GM23338 (cell line): ENCODE results near the gene SRSF3. TPM values are rescaled to one million over a fixed set of nuclear protein-coding genes. Genes with fewer than 3 reads are reported as not detected.

Experiments used
- ATAC-seq: fragments of 200-7000 bp; cut with Tn5 transposase; 3 replicates; pipeline ENCODE4 v1.9.1; 2020
- DNase-seq: peaks from one replicate; pipeline ENCODE4 v3.0.0-alpha.2; 2015; ENCODE audit warnings: low spot score
- H2AFZ ChIP-seq: fragments of 200-600 bp; sonication (generic); 2 replicates; pipeline ENCODE4 v1.8.0; 2016; ENCODE audit warnings: antibody characterized with exemption, mild to moderate bottlenecking, moderate library complexity
- H3F3A ChIP-seq: fragments of 200-600 bp; sonication (generic); replicated peaks from 2 replicates; pipeline ENCODE4 v1.8.0; 2017; ENCODE audit warnings: antibody characterized with exemption, mixed run types, low read depth
- H3K27ac ChIP-seq: fragments of 200-600 bp; sonication (generic); 2 replicates; pipeline ENCODE4 v1.6.1; 2016; ENCODE audit warnings: low read depth
- H3K27me3 ChIP-seq: fragments of 200-600 bp; sonication (generic); 2 replicates; pipeline ENCODE4 v1.8.0; 2016; ENCODE audit warnings: mild to moderate bottlenecking, mixed run types, moderate library complexity; ENCODE audit not compliant: insufficient read depth
- H3K36me3 ChIP-seq: fragments of 200-600 bp; sonication (generic); 2 replicates; pipeline ENCODE4 v1.8.0; 2016; ENCODE audit warnings: mild to moderate bottlenecking; ENCODE audit not compliant: insufficient read depth
- H3K4me1 ChIP-seq: fragments of 200-600 bp; sonication (generic); 2 replicates; pipeline ENCODE4 v1.8.0; 2016; ENCODE audit warnings: mild to moderate bottlenecking, moderate library complexity; ENCODE audit not compliant: insufficient read depth
- H3K4me2 ChIP-seq: fragments of 200-600 bp; sonication (generic); 2 replicates; pipeline ENCODE4 v1.7.1; 2017; ENCODE audit warnings: mixed run types
- H3K4me3 ChIP-seq: fragments of 200-600 bp; sonication (generic); 2 replicates; pipeline ENCODE4 v1.6.1; 2016; ENCODE audit warnings: mixed run types
- H3K79me2 ChIP-seq: fragments of 200-600 bp; sonication (generic); replicated peaks from 2 replicates; pipeline ENCODE4 v1.8.0; 2017; ENCODE audit warnings: mild to moderate bottlenecking; ENCODE audit not compliant: insufficient read depth
- H3K9me2 ChIP-seq: fragments of 200-600 bp; sonication (generic); 2 replicates; pipeline ENCODE4 v1.8.0; 2017; ENCODE audit not compliant: insufficient read depth
- H4K20me1 ChIP-seq: fragments of 200-600 bp; sonication (generic); replicated peaks from 2 replicates; pipeline ENCODE4 v1.8.0; 2017; ENCODE audit warnings: mild to moderate bottlenecking; ENCODE audit not compliant: insufficient read depth
- H3K27ac Mint-ChIP-seq: 2 replicates; pipeline ENCODE4 v1.8.0; 2020; ENCODE audit warnings: inconsistent platforms, mild to moderate bottlenecking, moderate library complexity, mixed read lengths
- H3K27me3 Mint-ChIP-seq: 3 replicates; pipeline ENCODE4 v1.8.0; 2022; ENCODE audit warnings: low read depth, mild to moderate bottlenecking, moderate library complexity, mixed read lengths, inconsistent platforms; ENCODE audit not compliant: insufficient read depth, poor library complexity
- H3K36me3 Mint-ChIP-seq: 3 replicates; pipeline ENCODE4 v1.8.0; 2021; ENCODE audit warnings: low read depth, mild to moderate bottlenecking, inconsistent platforms, moderate library complexity, mixed read lengths
- H3K4me1 Mint-ChIP-seq: 3 replicates; pipeline ENCODE4 v1.8.0; 2020; ENCODE audit warnings: mild to moderate bottlenecking, inconsistent platforms, mixed read lengths
- H3K4me3 Mint-ChIP-seq: 3 replicates; pipeline ENCODE4 v1.8.0; 2021; ENCODE audit warnings: moderate library complexity, mild to moderate bottlenecking, inconsistent platforms, mixed read lengths
- H3K9me3 Mint-ChIP-seq: 3 replicates; pipeline ENCODE4 v1.8.0; 2020; ENCODE audit warnings: moderate library complexity, mild to moderate bottlenecking, inconsistent platforms, mixed read lengths
- CREB1 ChIP-seq: fragments of 250-450 bp; sonication (Bioruptor Pico); IDR thresholded peaks from 2 replicates; pipeline ENCODE4 v1.5.0; 2020; ENCODE audit warnings: low read depth, mild to moderate bottlenecking, moderate library complexity
- CTCF ChIP-seq, 2 experiments: fragments of 200-600 bp in 1 of 2; sonication (generic) in 1 of 2; conservative IDR thresholded peaks; 2 replicates each; pipeline versions ENCODE4 v1.5.1 to v1.6.1; 2016 to 2017; ENCODE audit warnings: antibody characterized with exemption in 2 of 2, low read depth in 2 of 2, mild to moderate bottlenecking in 2 of 2, moderate library complexity in 1 of 2
- EZH2 ChIP-seq: fragments of 200-600 bp; sonication (generic); IDR thresholded peaks from one replicate; pipeline ENCODE4 v1.8.0; 2017; ENCODE audit warnings: antibody characterized with exemption, mild to moderate bottlenecking, low read depth; ENCODE audit not compliant: unreplicated experiment
- EZH2phosphoT487 ChIP-seq: fragments of 200-600 bp; sonication (generic); IDR thresholded peaks from one replicate; pipeline ENCODE4 v1.8.1; 2018; ENCODE audit warnings: antibody characterized with exemption; ENCODE audit not compliant: unreplicated experiment
- JUNB ChIP-seq: IDR thresholded peaks from one replicate; pipeline ENCODE4 v1.6.1; 2016; ENCODE audit warnings: antibody characterized with exemption; ENCODE audit not compliant: unreplicated experiment
- NANOG ChIP-seq: IDR thresholded peaks from 2 replicates; pipeline ENCODE4 v1.6.1; 2016; ENCODE audit warnings: antibody characterized with exemption, borderline replicate concordance
- POLR2AphosphoS5 ChIP-seq: IDR thresholded peaks from 2 replicates; pipeline ENCODE4 v1.6.1; 2016; ENCODE audit warnings: antibody characterized with exemption, low read depth
- STAT1 ChIP-seq: IDR thresholded peaks from one replicate; pipeline ENCODE4 v1.6.1; 2016; ENCODE audit warnings: antibody characterized with exemption; ENCODE audit not compliant: unreplicated experiment
- ZNF114 ChIP-seq: fragments of 250-450 bp; sonication (Bioruptor Pico); IDR thresholded peaks from 2 replicates; pipeline ENCODE4 v1.5.0; 2020; ENCODE audit warnings: mild to moderate bottlenecking, moderate library complexity
- ZNF331 ChIP-seq: fragments of 250-450 bp; sonication (Bioruptor Pico); IDR thresholded peaks from 2 replicates; pipeline ENCODE4 v1.5.0; 2020; ENCODE audit warnings: low read depth, mild to moderate bottlenecking, moderate library complexity
- ZNF462 ChIP-seq: fragments of 250-450 bp; sonication (Bioruptor Pico); IDR thresholded peaks from 2 replicates; pipeline ENCODE4 v1.5.0; 2020; ENCODE audit warnings: mild to moderate bottlenecking, moderate library complexity
- polyA plus RNA-seq: library from polyadenylated mRNA; unstranded; fragments of >200 nt; fragmentation: Nextera tagmentation; extraction: Ambion mirVana; gene quantifications from 2 replicates; pipeline ENCODE4 v1.2.1, GENCODE V29; 2016
- total RNA-seq: library from RNA; depleted of rRNA; stranded (reverse); fragments of >200 nt; shearing (Covaris generic); gene quantifications from 2 replicates; pipeline ENCODE4 v1.2.3, GENCODE V29; 2014
- TF ChIP-seq, protein P1 (sequence below): IDR thresholded peaks from 2 replicates; pipeline ENCODE4 v1.6.1; 2016; ENCODE audit warnings: antibody characterized with exemption

SRSF3 gene
- total and polyA plus RNA-seq, 2 experiments from 2014 or later: 436 to 655 TPM

DNA sequence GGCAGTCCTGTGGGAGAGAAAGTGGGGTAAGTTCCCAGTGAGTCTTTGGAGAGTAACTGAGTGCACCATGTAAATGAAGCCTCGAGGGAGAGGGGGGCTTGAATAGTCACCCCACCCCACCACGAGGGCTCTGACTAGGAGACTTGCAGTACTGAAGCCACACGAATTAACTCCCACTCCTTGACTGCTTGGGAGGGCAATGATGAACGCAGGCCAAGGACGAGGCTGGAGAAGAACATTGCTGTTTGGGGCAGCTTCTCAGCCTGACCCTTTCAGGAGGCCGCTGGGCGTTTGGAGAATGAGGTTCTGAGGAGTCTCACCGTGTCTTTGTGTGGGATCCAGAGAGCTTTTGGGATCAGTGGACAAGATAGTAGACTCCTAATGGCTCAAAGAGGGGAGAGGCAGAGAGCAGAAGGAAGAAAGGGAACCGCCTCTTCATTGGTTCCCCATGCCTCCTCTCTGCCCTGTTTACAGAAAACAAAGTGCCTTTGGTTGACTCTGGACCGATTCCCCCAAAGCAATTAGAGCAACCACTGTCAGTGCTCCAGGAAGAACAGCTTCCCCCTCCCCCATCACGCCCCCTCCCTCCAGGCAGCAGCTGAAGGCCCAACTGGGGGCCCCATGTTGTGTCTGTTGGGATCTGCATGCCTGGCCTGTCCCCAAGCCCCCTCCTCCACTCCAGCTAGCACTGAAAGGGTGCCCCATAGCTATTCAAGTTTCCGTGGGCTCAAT, 42.7 kb downstream of the SRSF3 start:
- no peak overlapping the region for H3K4me2 ChIP-seq
- Mint-ChIP-seq H3K27ac (no peak overlapping the region), H3K4me3 (no peak overlapping the region)

More for the DNA sequence above, 42.7 kb downstream of the SRSF3 start:
- TF ChIP-seq ZNF331 (no peak), ZNF462 (CRISPR knock-in tag) (no peak), STAT1 (no peak), NANOG (no peak), CREB1 (CRISPR knock-in tag) (no peak), CTCF (conservative IDR thresholded peaks at IDR 0.05; ENCODE audit: low read depth in 2 of 2) (no peak), POLR2AphosphoS5 (no peak), EZH2phosphoT487 (no peak), JUNB (no peak), EZH2 (no peak), ZNF114 (CRISPR knock-in tag) (no peak)
- TF ChIP-seq, protein P1, sequence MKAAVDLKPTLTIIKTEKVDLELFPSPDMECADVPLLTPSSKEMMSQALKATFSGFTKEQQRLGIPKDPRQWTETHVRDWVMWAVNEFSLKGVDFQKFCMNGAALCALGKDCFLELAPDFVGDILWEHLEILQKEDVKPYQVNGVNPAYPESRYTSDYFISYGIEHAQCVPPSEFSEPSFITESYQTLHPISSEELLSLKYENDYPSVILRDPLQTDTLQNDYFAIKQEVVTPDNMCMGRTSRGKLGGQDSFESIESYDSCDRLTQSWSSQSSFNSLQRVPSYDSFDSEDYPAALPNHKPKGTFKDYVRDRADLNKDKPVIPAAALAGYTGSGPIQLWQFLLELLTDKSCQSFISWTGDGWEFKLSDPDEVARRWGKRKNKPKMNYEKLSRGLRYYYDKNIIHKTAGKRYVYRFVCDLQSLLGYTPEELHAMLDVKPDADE: no peak
- ATAC-seq (no peak; the same call in 2 of the 3 replicates), DNase-seq (no peak)
- Histone ChIP-seq H3K27me3 (no peaks in the 10 kb centered on the region), H3K4me1 (peaks cover 4% of the 10 kb centered on the region; the same call in 1 of the 2 replicates), H4K20me1 (no peaks in the 10 kb centered on the region), H3K4me3 (no peak overlapping the region), H3K36me3 (no peaks in the 10 kb centered on the region), H3K9me2 (no peaks in the 10 kb centered on the region), H3F3A (no peaks in the 10 kb centered on the region), H3K79me2 (no peaks in the 10 kb centered on the region), H3K27ac (no peak overlapping the region), H2AFZ (no peak overlapping the region)
- Mint-ChIP-seq H3K27me3 (peaks cover 8% of the 10 kb centered on the region), H3K36me3 (no peaks in the 10 kb centered on the region), H3K4me1 (peaks cover 14% of the 10 kb centered on the region), H3K9me3 (no peaks in the 10 kb centered on the region; the same call in 2 of the 3 replicates)
